ENCODE results near the gene STK40. TPM values are rescaled to one million over a fixed set of nuclear protein-coding genes. Genes with fewer than 3 reads are reported as not detected.

Gene STK40
- polyA plus RNA-seq, 3 donors, result 40.2 to 65.9 (median 55.8) TPM

- Histone ChIP-seq H3K79me2 (ENCODE audit: insufficient read depth, low read length) (no peaks in the 10 kb centered on the region), H3K27ac (ENCODE audit: low read depth in 1 of 2, low read length in 2 of 2) (no peak overlapping the region), H3K4me3 (replicated peaks in 1 of 3; ENCODE audit: low read depth in 2 of 3, low read length in 3 of 3) (no peak overlapping the region), H3K9ac (ENCODE audit: insufficient read depth, low read length, poor library complexity, severe bottlenecking) (no peak overlapping the region), H3K9me3 (replicated peaks in 1 of 2; ENCODE audit: control insufficient read depth in 1 of 2, insufficient read depth in 1 of 2, low read length in 2 of 2) (no peaks in the 10 kb centered on the region), H3K4me1 (ENCODE audit: control insufficient read depth in 1 of 2, insufficient read depth in 2 of 2, low read length in 2 of 2) (peaks cover 4 to 5% of the 10 kb centered on the region in 2 donors), H3K36me3 (replicated peaks in 1 of 2; ENCODE audit: control insufficient read depth in 1 of 2, insufficient read depth in 2 of 2, low read length in 2 of 2) (no peaks in the 10 kb centered on the region), H2AFZ (ENCODE audit: insufficient read depth, low read depth, low read length, poor library complexity, severe bottlenecking) (no peak overlapping the region), H3K27me3 (ENCODE audit: control insufficient read depth in 2 of 2, insufficient read depth in 2 of 2, low read length in 2 of 2) (no peaks in the 10 kb centered on the region), H4K20me1 (ENCODE audit: insufficient read depth, low read length) (no peaks in the 10 kb centered on the region), H3K4me2 (replicated peaks; ENCODE audit: extremely low read depth, low read length, poor library complexity, severe bottlenecking) (no peak overlapping the region)
- intact Hi-C loops (cut with micrococcal nuclease), result loop anchor here in 1 of 2 donors (2.0 kb wide), 1 partner anchor 78 kb away; no protein-coding TSS in a partner anchor
- H3K9me3 Mint-ChIP-seq, result peaks cover 0 to 2% (median 0%) of the 10 kb centered on the region in 7 donors
- H3K36me3 Mint-ChIP-seq, result peaks cover 4 to 7% of the 10 kb centered on the region in 2 donors
- peaks cover 0 to 1% (median 0%) of the 10 kb centered on the region in 3 donors for H3K27me3 Mint-ChIP-seq (ENCODE audit: low read depth in 3 of 3)
- TF ChIP-seq CTCF (IDR thresholded peaks at IDR 0.05), result no peak
- H3K4me1 Mint-ChIP-seq, result peaks cover 8% of the 10 kb centered on the region
- WGBS (ENCODE audit: insufficient coverage), result 0% methylated on average over 1 of the region's 5 CpGs
- peak overlapping the region in 4 of 7 donors; percentile 26 to 70 (median 42) for H3K27ac Mint-ChIP-seq
- DNase-seq, result no peak
- H3K4me3 Mint-ChIP-seq, result peak overlapping the region in 1 of 2 donors; percentile 19
These were observed 34.7 kb upstream of the STK40 start for GRCh38 chr1:36420409-36420808.

GRCh38 chr1:36419569-36419968, 33.8 kb upstream of the STK40 start:
- peaks cover 5 to 7% of the 10 kb centered on the region in 2 donors for H3K36me3 Mint-ChIP-seq
- H3K27ac Mint-ChIP-seq, result no peak overlapping the region
- no peak for DNase-seq
- H3K4me2 ChIP-seq (replicated peaks; ENCODE audit: extremely low read depth, low read length, poor library complexity, severe bottlenecking), result no peak overlapping the region
- no peak overlapping the region for H2AFZ ChIP-seq (ENCODE audit: insufficient read depth, low read depth, low read length, poor library complexity, severe bottlenecking)
- no peaks in the 10 kb centered on the region for H3K9me3 ChIP-seq (replicated peaks in 1 of 2; ENCODE audit: control insufficient read depth in 1 of 2, insufficient read depth in 1 of 2, low read length in 2 of 2)
- H3K79me2 ChIP-seq (ENCODE audit: insufficient read depth, low read length), result no peaks in the 10 kb centered on the region
- no peaks in the 10 kb centered on the region for H4K20me1 ChIP-seq (ENCODE audit: insufficient read depth, low read length)
- H3K27me3 ChIP-seq (ENCODE audit: control insufficient read depth in 2 of 2, insufficient read depth in 2 of 2, low read length in 2 of 2), result no peaks in the 10 kb centered on the region
- H3K36me3 ChIP-seq (replicated peaks in 1 of 2; ENCODE audit: control insufficient read depth in 1 of 2, insufficient read depth in 2 of 2, low read length in 2 of 2), result no peaks in the 10 kb centered on the region
- no peak overlapping the region for H3K9ac ChIP-seq (ENCODE audit: insufficient read depth, low read length, poor library complexity, severe bottlenecking)
- no peaks in the 10 kb centered on the region for H3K27me3 Mint-ChIP-seq (ENCODE audit: low read depth in 3 of 3)
- WGBS (ENCODE audit: insufficient coverage), result 100% methylated on average over 3 of the region's 4 CpGs
- no peak for TF ChIP-seq CTCF (IDR thresholded peaks at IDR 0.05)
- H3K27ac ChIP-seq (ENCODE audit: low read depth in 1 of 2, low read length in 2 of 2), result no peak overlapping the region
- peaks cover 0 to 2% (median 0%) of the 10 kb centered on the region in 7 donors for H3K9me3 Mint-ChIP-seq
- intact Hi-C loops (cut with micrococcal nuclease), result loop anchor here in 1 of 2 donors (2.0 kb wide), 1 partner anchor 77 kb away; no protein-coding TSS in a partner anchor
- peaks cover 8% of the 10 kb centered on the region for H3K4me1 Mint-ChIP-seq
- peaks cover 4 to 5% of the 10 kb centered on the region in 2 donors for H3K4me1 ChIP-seq (ENCODE audit: control insufficient read depth in 1 of 2, insufficient read depth in 2 of 2, low read length in 2 of 2)
- no peak overlapping the region for H3K4me3 ChIP-seq (replicated peaks in 1 of 3; ENCODE audit: low read depth in 2 of 3, low read length in 3 of 3)
- H3K4me3 Mint-ChIP-seq, result no peak overlapping the region

All from CD14-positive monocyte (primary cell).